Endothelial cell of umbilical vein (primary cell): Measurements from ENCODE around the gene TCIRG1. TPM values are rescaled to one million over a fixed set of nuclear protein-coding genes. Genes with fewer than 3 reads are reported as not detected.
A peak's percentile ranks its signal among the peaks of the same experiment; 100 is the strongest.

Experiments
- BruUV-seq: library from RNA; stranded (reverse); fragments of 400-500 nt; replicated peaks from 2 replicates; lab custom pipeline; 2021; lab: Mats Ljungman, UMichigan
- CTCF ChIA-PET: fragments of 300-600, 350-600 bp; sonication (Branson Sonifier 250); formaldehyde crosslinking; loops from one replicate; lab custom pipeline; 2021; ENCODE audit warnings: antibody characterized with exemption, inconsistent platforms; lab: Charles Lee
- POLR2A ChIA-PET: fragments of 300-600, 350-600 bp; sonication (Branson Sonifier 250); formaldehyde crosslinking; loops from one replicate; lab custom pipeline; 2021; ENCODE audit warnings: antibody characterized with exemption, inconsistent platforms; lab: Charles Lee
- DNase-seq: peaks from one replicate; pipeline ENCODE4 v3.0.0-alpha.2; 2011; ENCODE audit warnings: low read depth, low spot score
- FAIRE-seq: peaks from 2 replicates; lab custom pipeline; 2011; peaks lifted over from hg19 to GRCh38; lab: Jason Lieb, UNC
- H2AFZ ChIP-seq: 2 replicates; pipeline ENCODE4 v1.6.0; 2012; ENCODE audit warnings: low read depth, low read length, control low read depth, inconsistent platforms
- H3K27ac ChIP-seq: 2 replicates; pipeline ENCODE4 v1.5.1; 2011; ENCODE audit warnings: low read depth, mild to moderate bottlenecking, control low read depth, low read length, moderate library complexity; ENCODE audit not compliant: insufficient read depth
- H3K27me3 ChIP-seq, 2 experiments: 2 replicates each; pipeline versions ENCODE4 v1.6.0 to v1.6.1; 2011; ENCODE audit warnings: low read length in 2 of 2, mixed read lengths in 1 of 2; ENCODE audit not compliant: control insufficient read depth in 2 of 2, insufficient read depth in 2 of 2
- H3K36me3 ChIP-seq, 2 experiments: 2 replicates in 1 of 2; 3 replicates in 1 of 2; pipeline ENCODE4 v1.5.1; 2011; ENCODE audit warnings: low read length in 2 of 2, mild to moderate bottlenecking in 1 of 2, moderate library complexity in 1 of 2; ENCODE audit not compliant: control insufficient read depth in 2 of 2, insufficient read depth in 2 of 2; ENCODE audit errors: extremely low read depth in 1 of 2
- H3K4me1 ChIP-seq: 3 replicates; pipeline ENCODE4 v1.5.1; 2011; ENCODE audit warnings: mild to moderate bottlenecking, low read length; ENCODE audit not compliant: control insufficient read depth, insufficient read depth; ENCODE audit errors: extremely low read depth
- H3K4me2 ChIP-seq: 2 replicates; pipeline ENCODE4 v1.6.1; 2011; ENCODE audit warnings: low read length, control low read depth, mixed read lengths; ENCODE audit not compliant: insufficient read depth
- H3K4me3 ChIP-seq, 3 experiments: fragments of 200-600 bp in 1 of 3; sonication (generic), shearing (Covaris generic) in 1 of 3; replicated peaks in 1 of 3; 2 replicates each; pipeline ENCODE4 v1.5.1; 2011 to 2016; ENCODE audit warnings: control low read depth in 3 of 3, low read length in 3 of 3, mild to moderate bottlenecking in 2 of 3, inconsistent platforms in 1 of 3, low read depth in 1 of 3, moderate library complexity in 1 of 3; ENCODE audit not compliant: insufficient read depth in 1 of 3
- H3K79me2 ChIP-seq: 2 replicates; pipeline ENCODE4 v1.6.0; 2012; ENCODE audit warnings: low read length, inconsistent platforms; ENCODE audit not compliant: control insufficient read depth, insufficient read depth
- H3K9ac ChIP-seq: replicated peaks from 2 replicates; pipeline ENCODE3; 2011; ENCODE audit warnings: low read length, control low read depth; ENCODE audit not compliant: insufficient read depth; ENCODE audit errors: extremely low read depth
- H3K9me1 ChIP-seq: replicated peaks from 3 replicates; pipeline ENCODE4 v1.6.0; 2011; ENCODE audit warnings: mild to moderate bottlenecking, low read length; ENCODE audit not compliant: control insufficient read depth, insufficient read depth; ENCODE audit errors: extremely low read depth
- H3K9me3 ChIP-seq: replicated peaks from 2 replicates; pipeline ENCODE4 v1.5.1; 2012; ENCODE audit warnings: low read length, inconsistent platforms; ENCODE audit not compliant: control insufficient read depth, insufficient read depth
- H4K20me1 ChIP-seq: replicated peaks from 2 replicates; pipeline ENCODE3; 2011; ENCODE audit warnings: mild to moderate bottlenecking, low read length; ENCODE audit not compliant: control insufficient read depth, insufficient read depth; ENCODE audit errors: extremely low read depth
- CTCF ChIP-seq, 2 donors: IDR thresholded peaks; 1 replicate in 1 of 2; 2 replicates in 1 of 2; pipeline ENCODE4 v1.5.1; 2011; ENCODE audit warnings: low read length in 2 of 2, mild to moderate bottlenecking in 2 of 2, moderate library complexity in 2 of 2, control low read depth in 1 of 2, inconsistent platforms in 1 of 2, low read depth in 1 of 2; ENCODE audit not compliant: insufficient read depth in 1 of 2; ENCODE audit errors: extremely low read depth in 1 of 2
- EZH2 ChIP-seq: IDR thresholded peaks from 2 replicates; pipeline ENCODE4 v1.6.1; 2012; ENCODE audit warnings: borderline replicate concordance, low read depth, mild to moderate bottlenecking, moderate library complexity, low read length, inconsistent platforms; ENCODE audit not compliant: severe bottlenecking
- FOS ChIP-seq: IDR thresholded peaks from 2 replicates; pipeline ENCODE4 v1.6.1; 2011; ENCODE audit warnings: mild to moderate bottlenecking, low read length, moderate library complexity, borderline replicate concordance; ENCODE audit not compliant: insufficient read depth
- GATA2 ChIP-seq: IDR thresholded peaks from 2 replicates; pipeline ENCODE4 v1.7.0; 2011; ENCODE audit warnings: low read depth, mild to moderate bottlenecking, moderate library complexity, mixed read lengths, low read length; ENCODE audit not compliant: insufficient read length, insufficient read depth
- JUN ChIP-seq: IDR thresholded peaks from 2 replicates; pipeline ENCODE4 v1.6.1; 2011; ENCODE audit warnings: borderline replicate concordance, low read depth; ENCODE audit not compliant: insufficient read length, insufficient read depth
- MYC ChIP-seq: IDR thresholded peaks from one replicate; pipeline ENCODE4 v1.6.1; 2011; ENCODE audit warnings: mild to moderate bottlenecking, low read depth, low read length
- POLR2A ChIP-seq: IDR thresholded peaks from 2 replicates; pipeline ENCODE4 v1.6.1; 2012; ENCODE audit warnings: low read depth, mild to moderate bottlenecking, control low read depth, low read length
- POLR2AphosphoS5 ChIP-seq: IDR thresholded peaks from 2 replicates; pipeline ENCODE4 v1.6.1; 2012; ENCODE audit warnings: low read depth, mild to moderate bottlenecking, control low read depth, low read length, moderate library complexity; ENCODE audit not compliant: insufficient read depth
- dilution Hi-C: fragments of 300-500 bp; cut with MboI; formaldehyde crosslinking; loops from one replicate; pipeline ENCODE4 v1.15.0; 2019; ENCODE audit warnings: low sequenced_read_pairs; ENCODE audit not compliant: extremely low pct_ligation_motif_present
- intact Hi-C: fragments of 100-400 bp; cut with micrococcal nuclease; formaldehyde crosslinking; loops from one replicate; pipeline ENCODE4 v1.10.0; 2022
- polyA plus RNA-seq, 4 experiments: library from polyadenylated mRNA; depleted of rRNA in 3 of 4; stranded (reverse) in 3 of 4; unstranded in 1 of 4; fragments of >200 nt; gene quantifications; 2 replicates each; pipeline versions ENCODE4 v1.2.1 to v1.2.3, GENCODE V29; 2011 to 2012; ENCODE audit warnings: missing spikeins in 1 of 4
- total RNA-seq: library from RNA; stranded (reverse); gene quantifications from 2 replicates; pipeline ENCODE4 v1.2.3, GENCODE V29; 2021

TCIRG1 gene
- total and polyA plus RNA-seq, 2 donors (not counting 3 experiments of a cell fraction or from before 2014, with no cell fraction given), result 134 to 183 TPM

- Histone ChIP-seq H3K27ac (no peak overlapping the region), H4K20me1 (no peaks in the 10 kb centered on the region), H2AFZ (no peak overlapping the region), H3K4me1 (peaks cover 14% of the 10 kb centered on the region), H3K9me1 (no peaks in the 10 kb centered on the region), H3K79me2 (peaks cover 18% of the 10 kb centered on the region), H3K36me3 (peaks cover 0 to 19% of the 10 kb centered on the region in 2 experiments), H3K9me3 (no peaks in the 10 kb centered on the region), H3K4me3 (no peak overlapping the region), H3K27me3 (no peaks in the 10 kb centered on the region), H3K9ac (no peak overlapping the region), H3K4me2 (peak overlapping the region; percentile 56)
- no peak for DNase-seq
- ChIA-PET POLR2A (no interaction called here), CTCF (no interaction called here)
- dilution Hi-C loops, result no loop called here
- TF ChIP-seq GATA2, result no peak
- TF ChIP-seq MYC, result no peak
- no peak for TF ChIP-seq FOS
- intact Hi-C loops, result no loop called here
- FAIRE-seq, result peak; percentile 21
- BruUV-seq, result no TSS peak
Observed at GRCh38 chr11:68032003-68032402, 6.8 kb upstream of the TCIRG1 start.

DNA sequence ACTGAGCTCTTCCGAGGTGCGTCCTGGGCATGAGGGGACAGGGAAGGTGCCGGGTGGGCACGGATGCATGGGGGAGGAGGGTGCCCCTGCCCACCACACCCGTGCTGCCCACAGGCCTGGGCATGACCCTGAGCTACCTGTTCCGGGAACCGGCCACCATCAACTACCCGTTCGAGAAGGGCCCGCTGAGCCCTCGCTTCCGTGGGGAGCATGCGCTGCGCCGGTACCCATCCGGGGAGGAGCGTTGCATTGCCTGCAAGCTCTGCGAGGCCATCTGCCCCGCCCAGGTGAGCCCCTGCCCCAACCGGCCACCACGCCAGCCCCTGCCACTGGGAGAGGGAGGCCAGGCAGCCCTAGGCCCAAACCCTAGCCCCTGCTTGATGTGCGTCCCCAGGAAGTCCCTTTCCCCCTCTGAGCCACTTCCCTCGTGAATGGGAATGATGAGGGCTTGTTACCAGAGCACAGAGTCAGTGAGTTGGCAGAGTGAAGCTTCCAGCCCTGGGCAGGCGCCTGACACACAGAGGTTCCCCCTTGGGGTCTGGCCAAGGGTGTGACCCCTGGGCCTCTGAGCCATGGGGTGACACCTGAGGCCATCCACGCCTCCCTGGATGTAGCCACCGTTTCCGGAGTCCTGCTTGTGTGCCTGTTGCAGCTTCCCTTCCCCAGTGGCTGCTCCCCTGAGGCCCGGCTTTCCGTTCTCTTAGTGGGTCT, 5.7 kb upstream of the TCIRG1 start:
- Histone ChIP-seq H3K27ac (no peak overlapping the region), H3K4me2 (no peak overlapping the region), H3K36me3 (peaks cover 0 to 19% of the 10 kb centered on the region in 2 experiments), H3K4me3 (no peak overlapping the region), H2AFZ (no peak overlapping the region), H3K9me1 (no peaks in the 10 kb centered on the region), H3K9ac (no peak overlapping the region), H3K27me3 (no peaks in the 10 kb centered on the region), H3K9me3 (no peaks in the 10 kb centered on the region), H3K4me1 (peaks cover 18% of the 10 kb centered on the region), H3K79me2 (peaks cover 18% of the 10 kb centered on the region), H4K20me1 (no peaks in the 10 kb centered on the region)
- no TSS peak for BruUV-seq
- no peak for TF ChIP-seq FOS
- TF ChIP-seq EZH2, result no peak
- no peak for TF ChIP-seq POLR2AphosphoS5
- no peak for TF ChIP-seq MYC
- no peak for TF ChIP-seq GATA2
- TF ChIP-seq JUN, result no peak
- no peak for TF ChIP-seq CTCF (IDR thresholded peaks at IDR 0.05; ENCODE audit: extremely low read depth in 1 of 2, insufficient read depth in 1 of 2, low read depth in 1 of 2, low read length in 2 of 2)
- TF ChIP-seq POLR2A, result no peak
- intact Hi-C loops, result no loop called here
- ChIA-PET POLR2A (no interaction called here), CTCF (no interaction called here)
- no peak for FAIRE-seq
- DNase-seq, result no peak
- dilution Hi-C loops, result no loop called here
